Stimulated activated effector memory CD8-positive, alpha-beta T cell treated with anti-CD3 and anti-CD28 coated beads, Interleukin-12 subunit alpha, Interleukin-12 subunit beta, amount 100 ng/mL, for 72 hours (primary cell): ENCODE measurements around the gene GREB1.
A peak's percentile ranks its signal among the peaks of the same experiment; 100 is the strongest.

Experiments used
- ATAC-seq: fragments of 150-1000 bp; cut with Tn5 transposase; 2 replicates; pipeline ENCODE4 v1.10.0; 2021
- DNase-seq, 2 donors: peaks; one replicate each; pipeline ENCODE4 v3.0.0; 2021 to 2022; ENCODE audit warnings: low spot score in 2 of 2
- H3K27ac Mint-ChIP-seq: one replicate; pipeline ENCODE4 v1.8.0; 2022; ENCODE audit warnings: mild to moderate bottlenecking, mixed read lengths
- H3K36me3 Mint-ChIP-seq: one replicate; pipeline ENCODE4 v1.8.0; 2022; ENCODE audit warnings: mild to moderate bottlenecking, mixed read lengths
- H3K4me1 Mint-ChIP-seq: one replicate; pipeline ENCODE4 v1.8.0; 2022; ENCODE audit warnings: mixed read lengths
- H3K4me3 Mint-ChIP-seq: one replicate; pipeline ENCODE4 v1.8.0; 2022; ENCODE audit warnings: mild to moderate bottlenecking, mixed read lengths
- H3K9me3 Mint-ChIP-seq: one replicate; pipeline ENCODE4 v1.8.0; 2022; ENCODE audit warnings: mixed read lengths

GREB1 gene

DNA sequence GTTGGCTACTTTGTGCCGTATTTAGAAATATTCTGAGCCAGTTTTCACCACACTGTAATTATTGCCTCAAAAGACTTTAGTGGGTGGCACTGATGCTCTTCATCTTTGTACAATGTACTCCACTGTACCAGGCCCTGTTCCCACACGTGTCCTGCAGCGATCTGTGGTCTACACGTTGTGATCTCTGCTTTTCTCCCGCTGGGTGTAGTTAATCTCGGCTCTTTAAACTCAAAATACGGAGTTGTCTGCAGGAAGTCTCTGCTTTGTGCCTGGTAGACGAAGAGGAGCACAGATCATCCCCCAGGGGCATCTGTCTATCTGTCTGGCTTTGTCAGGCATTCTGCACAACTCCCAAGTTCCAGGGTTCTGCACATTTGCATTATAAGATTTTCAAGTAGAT lies 12.1 kb upstream of the GREB1 start:
- no peaks in the 10 kb centered on the region for H3K36me3 Mint-ChIP-seq
- no peak overlapping the region for H3K27ac Mint-ChIP-seq
- no peak overlapping the region for H3K4me3 Mint-ChIP-seq
- no peak for ATAC-seq
- H3K9me3 Mint-ChIP-seq: peaks cover 4% of the 10 kb centered on the region
- DNase-seq: no peak
- no peaks in the 10 kb centered on the region for H3K4me1 Mint-ChIP-seq

DNA sequence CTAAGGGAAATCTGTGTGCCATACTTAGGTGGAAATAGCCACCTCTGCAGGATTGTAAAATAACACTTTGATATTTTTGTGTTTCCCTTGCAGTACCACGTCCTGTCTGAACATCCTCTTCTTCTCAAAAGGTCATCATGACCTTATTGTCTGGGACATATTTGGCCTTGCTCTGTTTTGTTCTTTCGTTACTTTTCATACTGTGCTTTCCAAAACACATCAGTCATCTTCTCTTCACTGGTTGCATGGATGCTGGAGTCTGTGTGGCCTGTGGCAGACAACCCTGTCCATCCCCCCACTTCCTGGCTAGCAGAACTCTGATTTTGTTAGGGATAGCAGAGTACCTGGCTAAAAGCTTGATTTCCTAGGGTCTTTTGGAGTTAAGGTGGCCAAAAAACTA lies 9.4 kb upstream of the GREB1 start:
- Mint-ChIP-seq H3K36me3 (no peaks in the 10 kb centered on the region), H3K4me1 (no peaks in the 10 kb centered on the region), H3K4me3 (no peak overlapping the region), H3K9me3 (peaks cover 7% of the 10 kb centered on the region), H3K27ac (no peak overlapping the region)
- ATAC-seq (no peak), DNase-seq (no peak)

DNA sequence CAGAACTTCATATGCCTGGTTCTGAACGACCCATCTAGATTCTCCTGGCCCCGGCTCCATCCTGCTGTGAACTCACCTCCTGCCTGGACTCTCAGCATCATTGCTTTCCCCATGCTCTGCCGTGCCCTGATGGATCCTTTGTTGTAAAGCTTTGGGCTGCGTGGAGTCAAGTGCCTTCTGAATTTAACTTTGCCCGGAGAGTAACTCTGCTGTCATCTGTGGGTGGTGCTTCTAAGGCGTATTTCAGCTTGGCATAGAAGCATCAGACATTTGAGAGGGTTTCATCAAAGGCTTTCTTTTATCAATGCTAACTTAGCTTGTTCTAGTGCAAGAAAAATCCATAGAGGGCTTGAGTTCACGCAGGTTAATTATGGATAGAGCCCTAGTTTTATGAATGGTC lies 8.1 kb upstream of the GREB1 start:
- no peak for ATAC-seq
- no peaks in the 10 kb centered on the region for H3K4me1 Mint-ChIP-seq
- no peak overlapping the region for H3K27ac Mint-ChIP-seq
- DNase-seq: no peak
- no peak overlapping the region for H3K4me3 Mint-ChIP-seq
- H3K9me3 Mint-ChIP-seq: peaks cover 4% of the 10 kb centered on the region
- no peaks in the 10 kb centered on the region for H3K36me3 Mint-ChIP-seq

DNA sequence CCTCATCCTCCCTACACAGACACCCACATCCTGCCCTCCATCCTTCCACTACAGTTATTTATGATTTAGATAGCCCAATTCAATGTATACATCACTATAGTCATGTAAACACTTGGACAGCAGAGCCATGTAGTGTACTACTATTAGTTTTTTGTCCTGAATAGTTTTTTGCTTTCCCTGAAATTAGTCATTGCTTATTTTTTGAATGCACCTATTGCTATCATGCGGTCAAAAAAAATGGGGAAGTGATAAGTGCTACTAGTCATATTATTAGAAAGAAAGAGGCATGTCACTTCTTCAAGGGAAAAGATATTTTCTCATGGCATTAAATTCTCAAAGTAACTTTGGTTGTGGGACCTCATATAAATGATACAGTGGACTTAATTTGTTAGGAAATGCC lies 6.8 kb upstream of the GREB1 start:
- ATAC-seq (no peak), DNase-seq (no peak)
- H3K9me3 Mint-ChIP-seq: peaks cover 4% of the 10 kb centered on the region
- H3K4me3 Mint-ChIP-seq: no peak overlapping the region
- H3K4me1 Mint-ChIP-seq: no peaks in the 10 kb centered on the region
- no peaks in the 10 kb centered on the region for H3K36me3 Mint-ChIP-seq
- H3K27ac Mint-ChIP-seq: no peak overlapping the region

DNA sequence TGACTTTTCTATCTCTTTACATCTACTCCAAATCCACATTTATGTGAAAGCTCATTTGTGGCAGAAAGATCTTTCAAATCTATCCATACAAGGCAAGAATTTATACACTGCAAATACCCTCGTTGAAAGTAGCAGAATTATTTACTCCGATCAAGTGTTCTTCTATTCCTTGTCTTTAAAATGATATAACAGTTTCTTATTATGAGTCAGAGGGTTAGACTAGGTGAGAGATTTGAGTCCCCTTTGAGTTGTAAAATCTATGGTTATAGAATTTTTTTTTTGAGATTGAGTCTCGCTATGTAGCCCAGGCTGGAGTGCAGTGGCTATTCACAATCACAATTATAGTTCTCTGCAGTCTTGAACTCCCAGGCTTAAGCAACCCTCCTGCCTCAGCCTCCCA lies 5.6 kb upstream of the GREB1 start:
- H3K27ac Mint-ChIP-seq: no peak overlapping the region
- ATAC-seq: no peak
- H3K36me3 Mint-ChIP-seq: no peaks in the 10 kb centered on the region

DNA sequence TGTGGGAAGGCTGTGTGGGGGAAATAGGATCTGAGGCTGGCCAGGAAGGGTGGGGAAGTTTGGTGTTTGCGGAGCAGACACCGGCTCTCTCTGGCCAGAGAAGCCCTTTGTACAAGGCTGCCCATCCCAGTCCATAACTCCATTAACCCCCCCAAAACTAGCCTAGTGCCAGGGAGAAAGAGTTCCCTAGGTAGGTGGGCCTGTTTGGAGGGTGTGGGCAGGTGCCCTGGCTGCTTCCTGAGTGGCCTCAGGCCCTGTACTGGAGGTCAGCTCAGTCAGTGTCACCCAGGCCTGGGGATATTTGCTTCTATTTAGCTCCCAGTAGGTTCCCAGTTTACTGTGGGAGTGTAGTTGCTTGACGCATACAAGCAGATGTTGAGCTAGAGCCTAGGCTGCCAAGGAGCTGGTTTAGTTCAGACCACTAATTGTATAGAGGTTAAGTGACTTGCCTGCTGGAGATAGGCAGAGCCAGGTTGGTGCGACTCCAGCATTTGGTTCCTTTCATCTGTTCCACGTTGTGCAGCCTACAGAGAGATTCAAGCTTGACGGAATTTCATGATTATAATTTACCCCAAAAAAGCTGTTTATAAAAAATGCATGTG lies 2.9 kb upstream of the GREB1 start:
- ATAC-seq (no peak), DNase-seq (no peak)
- Mint-ChIP-seq H3K27ac (no peak overlapping the region), H3K36me3 (no peaks in the 10 kb centered on the region), H3K4me1 (peaks cover 8% of the 10 kb centered on the region), H3K9me3 (peaks cover 4% of the 10 kb centered on the region), H3K4me3 (no peak overlapping the region)

More for the DNA sequence above, 5.6 kb upstream of the GREB1 start:
- H3K4me1 Mint-ChIP-seq: no peaks in the 10 kb centered on the region
- no peak for DNase-seq
- H3K9me3 Mint-ChIP-seq: peaks cover 4% of the 10 kb centered on the region
- H3K4me3 Mint-ChIP-seq: no peak overlapping the region

DNA sequence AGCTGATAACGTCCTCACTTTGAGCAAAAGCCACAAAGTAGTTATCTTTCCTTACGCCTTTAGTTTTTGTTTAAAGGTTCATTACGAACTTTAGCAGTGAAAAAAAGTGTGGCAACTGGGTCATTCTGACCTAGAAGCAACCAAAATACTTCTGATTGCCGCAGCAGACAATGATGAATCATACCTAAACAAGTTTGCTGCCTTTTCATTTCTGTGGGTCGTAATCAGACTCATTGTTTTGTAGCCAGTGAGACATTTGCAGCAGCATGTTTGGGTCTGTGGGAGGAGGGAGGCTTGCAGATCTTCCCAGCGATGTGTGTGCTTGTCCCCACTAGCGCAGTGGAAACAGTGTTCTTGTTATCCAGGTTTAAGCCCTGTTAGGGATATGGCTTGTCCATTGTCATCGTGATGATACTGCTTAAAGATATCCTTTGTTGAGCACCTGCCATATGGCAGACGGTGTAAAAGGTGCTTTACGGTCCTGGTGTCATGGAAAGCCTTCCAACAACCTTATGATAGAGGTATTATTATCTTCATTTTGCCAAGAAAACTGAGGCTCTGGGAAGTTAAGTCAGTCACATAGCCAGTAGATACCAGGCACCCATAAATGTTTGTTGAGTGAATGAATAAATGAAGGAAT lies 1.3 kb upstream of the GREB1 start:
- Mint-ChIP-seq H3K4me1 (peaks cover 8% of the 10 kb centered on the region), H3K4me3 (no peak overlapping the region), H3K9me3 (no peaks in the 10 kb centered on the region), H3K36me3 (no peaks in the 10 kb centered on the region), H3K27ac (no peak overlapping the region)
- no peak for DNase-seq
- peak; percentile 69 for ATAC-seq

DNA sequence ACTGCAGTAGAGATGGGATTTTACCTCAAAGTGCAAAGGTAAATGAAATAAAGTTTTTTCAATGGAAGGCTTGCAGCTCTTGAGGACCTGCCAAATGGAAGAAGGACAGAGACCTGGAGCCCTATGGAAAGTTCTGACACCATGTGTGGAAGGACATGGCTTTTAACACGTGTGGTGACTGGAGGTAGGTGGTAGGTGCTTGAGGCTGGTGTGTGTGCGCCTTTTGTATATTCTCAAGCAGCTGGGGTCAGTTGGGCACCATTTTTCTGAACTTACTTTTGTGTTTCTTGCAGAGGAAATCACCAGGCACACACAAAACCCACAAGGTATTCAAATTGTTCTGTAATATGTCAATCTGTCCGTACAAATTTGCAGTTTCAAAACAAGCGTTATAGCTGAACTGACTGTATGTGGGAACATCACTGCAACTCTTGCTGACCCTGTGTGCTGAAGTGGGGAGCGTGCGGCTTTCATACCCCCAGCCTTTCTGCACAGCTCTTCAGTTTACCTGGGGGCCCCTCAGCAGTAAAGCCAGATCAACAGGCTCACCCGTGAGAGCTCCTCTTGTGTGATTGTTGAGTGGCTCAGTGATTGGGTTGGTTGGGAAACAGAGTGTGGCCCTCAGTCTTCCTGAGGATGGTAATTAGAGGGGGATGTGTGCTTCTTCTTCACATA lies 363 bp downstream of the GREB1 start:
- Mint-ChIP-seq H3K4me1 (peaks cover 14% of the 10 kb centered on the region), H3K27ac (no peak overlapping the region), H3K36me3 (no peaks in the 10 kb centered on the region), H3K9me3 (no peaks in the 10 kb centered on the region), H3K4me3 (no peak overlapping the region)
- DNase-seq (no peak), ATAC-seq (peak; percentile 36)

DNA sequence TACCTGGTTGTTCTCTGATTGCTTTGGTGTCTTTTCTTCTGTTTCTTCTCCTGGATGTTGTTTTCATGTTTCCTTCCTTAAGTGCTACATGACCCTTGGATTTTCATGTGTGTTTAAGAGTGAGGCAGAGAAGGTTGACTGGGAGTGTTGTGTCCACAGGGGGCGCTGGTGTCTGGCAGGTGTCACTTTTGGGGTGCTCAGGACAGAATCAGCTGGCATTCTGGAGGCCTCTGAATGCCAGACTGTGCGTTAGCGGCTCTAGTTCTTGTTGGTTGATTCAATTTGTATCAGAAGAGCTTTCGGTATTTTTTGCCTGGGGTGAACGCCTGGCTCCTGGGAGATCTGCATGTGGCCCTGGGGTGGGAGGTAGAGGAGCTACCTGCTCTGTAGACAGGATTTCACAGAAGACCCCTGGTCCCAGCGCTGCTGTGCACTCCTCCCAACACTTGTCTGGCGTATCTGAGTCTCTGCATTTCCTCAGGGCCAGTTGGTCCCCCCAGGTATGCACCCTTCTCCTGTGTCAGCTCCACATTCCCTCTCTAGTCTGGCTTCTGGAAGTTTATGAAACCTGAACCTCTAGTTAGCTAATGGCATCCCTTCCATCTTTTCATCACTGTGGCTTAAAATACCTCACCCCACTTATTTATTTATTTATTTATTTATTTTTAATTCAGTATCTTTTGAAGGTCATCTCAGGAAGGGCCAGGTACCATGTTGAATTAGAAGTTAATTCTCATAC lies 1.1 kb downstream of the GREB1 start:
- Mint-ChIP-seq H3K27ac (no peak overlapping the region), H3K4me3 (no peak overlapping the region), H3K9me3 (no peaks in the 10 kb centered on the region), H3K36me3 (no peaks in the 10 kb centered on the region), H3K4me1 (peaks cover 15% of the 10 kb centered on the region)
- ATAC-seq (no peak), DNase-seq (no peak)

DNA sequence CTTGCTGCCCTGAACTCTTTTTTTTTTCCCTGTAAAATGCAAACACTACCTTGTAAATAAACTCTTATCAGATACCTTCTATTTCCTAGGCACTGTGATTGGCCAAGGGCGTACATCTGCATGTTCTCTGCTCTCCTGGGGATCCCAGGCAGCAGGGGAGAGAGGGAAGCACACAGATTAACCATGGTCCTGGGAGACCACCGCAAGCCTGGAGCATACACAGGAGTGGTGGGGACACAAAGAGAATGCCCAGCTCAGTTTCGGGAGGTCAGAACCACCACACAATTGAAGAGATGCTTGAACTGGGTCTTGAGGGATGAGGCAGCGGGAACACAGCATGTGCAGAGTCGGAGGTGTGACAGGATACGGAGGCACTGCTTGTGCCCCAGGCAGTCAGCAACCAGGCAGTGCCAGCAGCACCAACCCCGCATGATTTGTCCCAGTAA lies 2.1 kb downstream of the GREB1 start:
- Mint-ChIP-seq H3K36me3 (no peaks in the 10 kb centered on the region), H3K27ac (no peak overlapping the region), H3K9me3 (no peaks in the 10 kb centered on the region), H3K4me3 (no peak overlapping the region), H3K4me1 (peaks cover 15% of the 10 kb centered on the region)
- DNase-seq: no peak
- ATAC-seq: no peak

DNA sequence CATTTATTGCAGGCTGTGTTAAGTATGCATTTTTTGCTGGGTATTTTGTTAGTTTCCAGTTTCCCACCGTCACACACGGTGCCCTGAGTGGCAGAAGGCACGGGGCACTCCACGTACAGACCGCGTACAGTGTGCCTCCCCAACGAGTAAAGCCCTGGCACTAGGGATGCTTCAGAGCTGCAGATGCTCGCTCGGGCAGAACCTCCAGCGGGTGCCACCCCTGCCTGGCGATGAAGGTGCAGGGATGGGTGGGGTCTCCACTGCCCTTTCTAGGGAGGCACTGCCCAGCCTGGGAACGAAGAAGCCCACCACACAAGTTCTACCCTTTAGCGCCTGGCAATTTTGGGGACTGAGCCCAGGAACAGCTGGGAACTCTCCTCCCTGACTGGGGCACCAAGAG lies 4.1 kb downstream of the GREB1 start:
- H3K4me3 Mint-ChIP-seq: no peak overlapping the region
- ATAC-seq (no peak), DNase-seq (no peak)
- H3K9me3 Mint-ChIP-seq: no peaks in the 10 kb centered on the region
- peaks cover 15% of the 10 kb centered on the region for H3K4me1 Mint-ChIP-seq
- H3K27ac Mint-ChIP-seq: no peak overlapping the region
- H3K36me3 Mint-ChIP-seq: no peaks in the 10 kb centered on the region

DNA sequence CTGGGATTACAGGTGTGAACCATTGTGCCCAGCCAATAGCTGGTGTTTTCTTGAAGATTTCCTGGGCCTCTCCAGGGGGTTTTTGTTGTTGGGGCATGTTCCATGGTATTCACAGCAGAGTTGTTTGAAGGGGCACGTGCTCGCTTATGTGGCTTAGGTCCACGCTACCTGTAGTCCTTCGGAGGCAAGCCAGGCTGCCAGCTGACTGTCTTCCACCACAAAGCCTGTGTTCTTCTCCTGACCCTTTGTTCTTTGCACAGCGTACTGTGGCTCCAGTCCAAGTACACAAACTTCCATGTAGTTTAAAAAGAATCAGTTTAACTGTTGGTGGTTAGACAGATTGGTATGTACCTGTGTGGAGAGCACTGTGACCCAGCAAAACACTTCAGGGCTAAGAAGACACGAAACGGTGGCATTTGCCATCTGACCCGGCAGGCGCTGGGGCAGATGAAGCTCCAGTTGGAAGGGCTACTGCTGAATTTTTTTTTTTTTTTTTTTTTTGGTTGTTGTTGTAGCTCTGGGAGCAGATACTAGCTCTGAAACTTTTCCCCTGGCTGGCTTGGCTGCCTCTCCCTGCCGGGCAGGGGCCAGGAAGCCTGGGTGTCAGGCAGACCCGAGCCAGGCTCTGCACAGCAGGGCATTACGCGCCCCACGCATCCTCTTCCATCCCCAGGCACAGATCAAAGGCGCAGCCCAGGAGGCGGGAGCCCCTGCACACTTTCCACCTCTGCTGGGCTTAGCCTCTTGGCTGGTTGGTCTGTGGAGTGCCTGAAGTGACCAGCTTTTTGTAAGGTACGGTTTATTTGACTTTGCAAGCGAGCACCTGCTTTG lies 5.7 kb downstream of the GREB1 start:
- Mint-ChIP-seq H3K36me3 (no peaks in the 10 kb centered on the region), H3K9me3 (no peaks in the 10 kb centered on the region), H3K4me3 (no peak overlapping the region), H3K27ac (no peak overlapping the region), H3K4me1 (peaks cover 11% of the 10 kb centered on the region)
- DNase-seq (no peak), ATAC-seq (no peak)

DNA sequence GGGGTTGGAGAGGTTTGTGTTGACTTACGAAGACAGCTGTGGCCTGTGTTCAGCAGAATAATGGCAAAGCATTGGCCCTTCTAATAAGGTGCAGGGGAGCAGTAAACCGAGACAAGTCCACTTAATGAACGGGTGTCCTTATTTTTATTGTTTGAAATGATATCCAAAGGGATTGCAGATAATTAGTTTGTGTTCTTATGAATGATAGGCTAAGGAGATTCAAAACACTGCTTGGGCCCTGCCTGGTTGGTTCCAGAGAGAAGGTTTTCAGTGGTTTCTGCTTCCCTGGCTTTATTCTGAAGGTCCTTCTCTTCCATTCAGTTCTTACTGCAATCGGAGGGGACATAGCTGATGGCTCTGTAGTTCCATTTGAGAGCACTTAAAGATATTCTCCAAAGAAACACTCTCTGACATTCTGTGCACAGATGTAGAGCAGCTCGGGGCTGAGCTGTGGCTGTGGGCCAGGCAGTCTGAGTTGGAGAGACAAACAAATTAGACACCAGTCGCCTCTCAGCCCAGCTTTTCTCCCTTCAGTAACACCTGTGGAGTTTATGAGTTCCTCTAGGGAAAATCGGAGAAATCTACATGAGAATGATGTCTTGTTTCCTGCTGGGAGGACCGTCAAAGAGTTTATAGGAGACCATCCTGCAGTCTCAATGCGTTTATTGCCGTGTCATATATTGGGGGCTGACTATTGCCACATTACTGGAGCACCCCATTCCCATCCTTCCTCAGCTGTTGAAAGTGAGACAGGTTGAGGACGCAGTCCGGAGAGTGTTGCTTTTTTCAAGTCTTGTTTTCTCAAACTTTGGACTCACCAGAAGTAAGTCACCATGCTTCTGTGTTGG lies 6.5 kb downstream of the GREB1 start:
- DNase-seq: no peak
- no peak overlapping the region for H3K4me3 Mint-ChIP-seq
- H3K36me3 Mint-ChIP-seq: no peaks in the 10 kb centered on the region
- H3K9me3 Mint-ChIP-seq: no peaks in the 10 kb centered on the region
- H3K4me1 Mint-ChIP-seq: peaks cover 7% of the 10 kb centered on the region
- no peak for ATAC-seq
- H3K27ac Mint-ChIP-seq: no peak overlapping the region

DNA sequence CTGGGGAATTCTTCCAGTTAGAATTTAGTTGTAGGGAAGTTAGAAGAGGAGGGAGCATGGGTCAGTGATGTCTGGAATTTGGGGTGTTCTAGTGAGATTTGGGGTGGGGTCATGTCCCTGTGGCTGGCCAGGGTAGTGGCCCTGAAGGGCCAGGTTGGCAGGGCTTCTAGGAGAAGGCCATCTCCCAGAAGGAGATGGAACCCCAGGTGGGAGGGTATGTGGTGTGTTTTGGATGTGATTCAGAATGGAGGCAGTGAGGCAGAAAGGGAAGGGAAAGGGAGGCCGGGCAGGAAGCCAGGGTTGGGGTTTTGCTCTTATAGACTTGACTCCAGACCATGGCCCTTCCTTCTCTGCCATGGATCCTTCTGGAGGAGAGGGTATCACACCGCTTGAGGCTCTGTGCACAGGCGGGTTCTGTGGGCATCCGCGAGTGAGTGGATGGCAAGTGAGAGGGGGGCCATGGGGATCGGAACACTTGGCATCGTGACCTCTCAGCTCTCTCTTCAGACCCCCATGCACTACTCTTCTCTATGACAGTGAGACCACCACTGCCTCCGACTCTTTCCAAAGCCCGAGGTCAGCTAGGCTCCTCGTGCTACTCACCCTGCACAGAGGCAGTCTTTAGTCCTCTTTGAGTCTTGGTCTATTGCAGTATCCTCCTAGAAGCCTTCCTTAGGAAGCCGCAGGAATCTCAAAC lies 7.3 kb downstream of the GREB1 start:
- Mint-ChIP-seq H3K36me3 (no peaks in the 10 kb centered on the region), H3K4me1 (peaks cover 7% of the 10 kb centered on the region), H3K4me3 (no peak overlapping the region), H3K9me3 (no peaks in the 10 kb centered on the region), H3K27ac (no peak overlapping the region)
- DNase-seq (no peak), ATAC-seq (no peak)
